ENCODE results near the gene SLC44A4. TPM values are rescaled to one million over a fixed set of nuclear protein-coding genes. Genes with fewer than 3 reads are reported as not detected.
A peak's percentile ranks its signal among the peaks of the same experiment; 100 is the strongest.

The SLC44A4 gene
- total RNA-seq, 1 donor from 2014 or later: 0.32 TPM

DNA sequence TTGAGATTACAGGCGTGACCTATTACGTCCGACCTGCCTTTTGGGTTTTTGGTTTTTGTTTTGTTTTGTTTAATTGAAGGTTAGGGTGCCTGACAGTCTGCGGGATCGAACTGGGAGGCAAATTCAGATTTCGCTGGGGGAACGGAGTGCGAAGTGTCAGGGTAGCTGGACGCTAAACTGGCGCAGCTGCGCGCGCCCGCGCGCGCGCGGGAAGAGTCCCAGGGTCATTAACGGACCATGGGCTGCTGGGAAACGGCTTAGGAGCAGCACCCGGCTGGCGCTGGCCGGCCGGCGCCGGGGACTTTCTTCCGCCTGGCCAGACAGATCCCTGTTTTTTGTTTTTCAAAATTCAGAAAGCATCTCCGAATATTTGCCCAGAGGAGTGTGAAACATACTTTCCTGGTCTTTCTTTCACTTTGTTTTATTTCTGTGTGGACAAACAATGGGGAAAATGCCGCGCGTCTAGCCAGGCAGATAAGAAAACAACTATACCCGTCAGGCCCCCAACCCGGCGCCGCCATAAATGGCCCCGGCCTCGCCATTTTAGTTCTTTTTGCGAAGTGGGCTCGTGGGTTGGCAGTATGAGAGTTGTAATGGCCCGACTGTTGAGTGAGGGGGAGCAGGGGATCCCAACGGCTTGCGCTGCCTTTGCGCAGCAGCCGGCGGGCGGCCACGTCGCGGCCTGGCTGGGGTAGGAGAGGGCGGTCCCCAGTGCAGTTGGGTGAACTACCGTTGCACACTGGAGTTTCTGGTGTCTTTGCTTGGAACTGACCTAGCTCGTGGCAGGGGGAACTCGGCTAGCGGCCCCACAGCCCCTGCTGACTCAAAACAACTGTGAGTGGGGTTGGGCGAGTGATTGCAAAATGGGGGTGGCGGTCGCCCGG, 44.2 kb downstream of the SLC44A4 start:
- TF ChIP-seq EZH2 (IDR thresholded peaks at IDR 0.05): no peak
- TF ChIP-seq, protein P1, sequence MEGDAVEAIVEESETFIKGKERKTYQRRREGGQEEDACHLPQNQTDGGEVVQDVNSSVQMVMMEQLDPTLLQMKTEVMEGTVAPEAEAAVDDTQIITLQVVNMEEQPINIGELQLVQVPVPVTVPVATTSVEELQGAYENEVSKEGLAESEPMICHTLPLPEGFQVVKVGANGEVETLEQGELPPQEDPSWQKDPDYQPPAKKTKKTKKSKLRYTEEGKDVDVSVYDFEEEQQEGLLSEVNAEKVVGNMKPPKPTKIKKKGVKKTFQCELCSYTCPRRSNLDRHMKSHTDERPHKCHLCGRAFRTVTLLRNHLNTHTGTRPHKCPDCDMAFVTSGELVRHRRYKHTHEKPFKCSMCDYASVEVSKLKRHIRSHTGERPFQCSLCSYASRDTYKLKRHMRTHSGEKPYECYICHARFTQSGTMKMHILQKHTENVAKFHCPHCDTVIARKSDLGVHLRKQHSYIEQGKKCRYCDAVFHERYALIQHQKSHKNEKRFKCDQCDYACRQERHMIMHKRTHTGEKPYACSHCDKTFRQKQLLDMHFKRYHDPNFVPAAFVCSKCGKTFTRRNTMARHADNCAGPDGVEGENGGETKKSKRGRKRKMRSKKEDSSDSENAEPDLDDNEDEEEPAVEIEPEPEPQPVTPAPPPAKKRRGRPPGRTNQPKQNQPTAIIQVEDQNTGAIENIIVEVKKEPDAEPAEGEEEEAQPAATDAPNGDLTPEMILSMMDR (IDR thresholded peaks at IDR 0.05): no peak
- Histone ChIP-seq H2AFZ (replicated peaks) (peak overlapping the region; percentile 59), H3K36me3 (peaks cover 19% of the 10 kb centered on the region), H3K9ac (peak overlapping the region; percentile 71), H3K4me3 (peak overlapping the region; percentile 89), H3K27ac (peak overlapping the region; percentile 97), H3K27me3 (peaks cover 2% of the 10 kb centered on the region), H3K9me3 (ENCODE audit: low read depth) (no peaks in the 10 kb centered on the region), H3K4me2 (peak overlapping the region; percentile 92), H4K20me1 (ENCODE audit: low read depth) (peaks cover 41% of the 10 kb centered on the region), H3F3A (ENCODE audit: low read depth) (peaks cover 62% of the 10 kb centered on the region), H3K79me2 (ENCODE audit: low read depth) (peaks cover 70% of the 10 kb centered on the region), H3K4me1 (peaks cover 26% of the 10 kb centered on the region)
- Mint-ChIP-seq H3K36me3 (peaks cover 30% of the 10 kb centered on the region), H3K4me3 (peak overlapping the region; percentile 99), H3K4me1 (peaks cover 50% of the 10 kb centered on the region), H3K27ac (peak overlapping the region; percentile 100), H3K9me3 (no peaks in the 10 kb centered on the region), H3K27me3 (ENCODE audit: insufficient read depth, low read depth) (peaks cover 8% of the 10 kb centered on the region)
- peak; percentile 91 for DNase-seq (ENCODE audit: low spot score)

- no peak for TF ChIP-seq EZH2phosphoT487 (IDR thresholded peaks at IDR 0.05)
- no peak for TF ChIP-seq EZH2 (IDR thresholded peaks at IDR 0.05)
- TF ChIP-seq, protein P1 (IDR thresholded peaks at IDR 0.05): no peak
- Histone ChIP-seq H3K9ac (no peak overlapping the region), H3K79me2 (ENCODE audit: low read depth) (peaks cover 43% of the 10 kb centered on the region), H3K9me3 (ENCODE audit: low read depth) (no peaks in the 10 kb centered on the region), H3K4me1 (peaks cover 12% of the 10 kb centered on the region), H3K27me3 (peaks cover 4% of the 10 kb centered on the region), H4K20me1 (ENCODE audit: low read depth) (peaks cover 11% of the 10 kb centered on the region), H3F3A (ENCODE audit: low read depth) (peaks cover 39% of the 10 kb centered on the region), H3K4me3 (no peak overlapping the region), H3K4me2 (peak overlapping the region; percentile 99), H3K27ac (no peak overlapping the region), H2AFZ (replicated peaks) (no peak overlapping the region), H3K36me3 (peaks cover 4% of the 10 kb centered on the region)
- DNase-seq (ENCODE audit: low spot score): no peak
- no peak overlapping the region for H3K27ac Mint-ChIP-seq
- peaks cover 12% of the 10 kb centered on the region for H3K36me3 Mint-ChIP-seq
- H3K27me3 Mint-ChIP-seq (ENCODE audit: insufficient read depth, low read depth): peaks cover 5% of the 10 kb centered on the region
- no peaks in the 10 kb centered on the region for H3K9me3 Mint-ChIP-seq
- peak overlapping the region; percentile 91 for H3K4me3 Mint-ChIP-seq
- peaks cover 41% of the 10 kb centered on the region for H3K4me1 Mint-ChIP-seq
Measured at GRCh38 chr6:31831350-31832215, 47.2 kb downstream of the SLC44A4 start.

DNA sequence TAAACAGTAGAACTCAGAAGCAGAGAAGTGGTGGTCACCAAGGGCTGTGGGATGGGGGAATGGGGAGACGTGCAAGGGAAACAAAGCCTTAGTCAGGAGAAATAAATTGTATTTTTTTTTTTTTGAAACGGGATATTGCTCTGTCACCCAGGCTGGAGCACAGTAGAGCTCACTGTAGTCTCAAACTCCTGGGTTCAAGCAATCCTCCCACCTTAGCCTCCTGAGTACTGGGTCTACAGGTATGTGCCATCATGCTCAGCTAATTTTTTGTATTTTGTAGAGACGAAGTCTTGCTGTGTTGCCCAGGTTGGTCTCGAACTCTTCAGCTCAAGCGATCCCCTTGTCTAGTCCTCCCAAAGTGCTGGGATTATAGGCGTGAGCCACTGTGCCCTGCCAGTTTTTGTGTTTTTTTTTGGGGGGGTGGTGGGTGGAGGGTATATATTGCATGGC, 47.9 kb downstream of the SLC44A4 start:
- peak overlapping the region; percentile 99 for H3K4me2 ChIP-seq
- H3K27ac ChIP-seq: no peak overlapping the region
- peak overlapping the region; percentile 77 for H3K4me3 ChIP-seq
- no peak overlapping the region for H3K27ac Mint-ChIP-seq
- no peaks in the 10 kb centered on the region for H3K36me3 ChIP-seq
- H3K4me1 Mint-ChIP-seq: peaks cover 39% of the 10 kb centered on the region
- H3K79me2 ChIP-seq (ENCODE audit: low read depth): peaks cover 37% of the 10 kb centered on the region
- H3K27me3 Mint-ChIP-seq (ENCODE audit: insufficient read depth, low read depth): peaks cover 6% of the 10 kb centered on the region
- no peaks in the 10 kb centered on the region for H3K9me3 ChIP-seq (ENCODE audit: low read depth)
- peaks cover 39% of the 10 kb centered on the region for H3F3A ChIP-seq (ENCODE audit: low read depth)
- peak overlapping the region; percentile 91 for H3K4me3 Mint-ChIP-seq
- peaks cover 6% of the 10 kb centered on the region for H3K36me3 Mint-ChIP-seq
- H3K4me1 ChIP-seq: peaks cover 9% of the 10 kb centered on the region
- H2AFZ ChIP-seq (replicated peaks): peak overlapping the region; percentile 83
- no peaks in the 10 kb centered on the region for H3K9me3 Mint-ChIP-seq
- peaks cover 4% of the 10 kb centered on the region for H3K27me3 ChIP-seq
- TF ChIP-seq, protein P1 (IDR thresholded peaks at IDR 0.05): no peak
- TF ChIP-seq EZH2 (IDR thresholded peaks at IDR 0.05) (no peak), EZH2phosphoT487 (IDR thresholded peaks at IDR 0.05) (no peak)
- peaks cover 4% of the 10 kb centered on the region for H4K20me1 ChIP-seq (ENCODE audit: low read depth)
- no peak overlapping the region for H3K9ac ChIP-seq
- DNase-seq (ENCODE audit: low spot score): no peak
